DND-41 (cell line): Measurements from ENCODE around the gene PGM5.
"Not testable (repeated sequence)": the region's sequence is repeated elsewhere in the genome, so short reads cannot be mapped to it uniquely, and the experiment has no call there.

Source experiments
- EZH2 ChIP-seq: IDR thresholded peaks from 3 replicates; pipeline ENCODE4 v1.6.1; 2012; ENCODE audit warnings: borderline replicate concordance, low read depth, mild to moderate bottlenecking, moderate library complexity, low read length, inconsistent platforms; ENCODE audit not compliant: severe bottlenecking
- TF ChIP-seq, protein P1 (sequence below): IDR thresholded peaks from 2 replicates; pipeline ENCODE4 v1.5.1; 2012; ENCODE audit warnings: borderline replicate concordance, low read length, moderate library complexity, mild to moderate bottlenecking; ENCODE audit not compliant: poor library complexity, severe bottlenecking; ENCODE audit errors: extremely low read depth

DNA sequence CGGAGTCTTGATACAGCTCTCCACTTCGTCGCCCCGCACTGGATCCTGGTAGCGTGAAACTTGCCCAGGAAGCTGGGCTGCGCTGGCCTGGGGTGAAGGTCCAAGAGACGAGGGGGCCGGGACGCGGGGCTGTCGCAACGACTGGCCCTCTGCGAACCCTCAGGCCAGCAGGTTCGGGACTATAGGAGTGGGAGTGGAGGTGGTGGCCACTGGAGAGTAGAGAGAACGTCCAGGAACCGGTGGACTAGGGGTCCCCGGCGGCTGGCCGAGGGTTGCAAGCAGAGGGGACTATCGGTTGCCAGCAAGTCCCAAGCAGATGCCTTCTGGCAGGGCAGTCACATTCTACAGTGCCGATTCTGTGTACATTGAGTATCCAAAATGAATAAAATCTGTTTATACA lies 48.8 kb upstream of the PGM5 start:
- not testable (repeated sequence) for TF ChIP-seq EZH2
- TF ChIP-seq, protein P1, sequence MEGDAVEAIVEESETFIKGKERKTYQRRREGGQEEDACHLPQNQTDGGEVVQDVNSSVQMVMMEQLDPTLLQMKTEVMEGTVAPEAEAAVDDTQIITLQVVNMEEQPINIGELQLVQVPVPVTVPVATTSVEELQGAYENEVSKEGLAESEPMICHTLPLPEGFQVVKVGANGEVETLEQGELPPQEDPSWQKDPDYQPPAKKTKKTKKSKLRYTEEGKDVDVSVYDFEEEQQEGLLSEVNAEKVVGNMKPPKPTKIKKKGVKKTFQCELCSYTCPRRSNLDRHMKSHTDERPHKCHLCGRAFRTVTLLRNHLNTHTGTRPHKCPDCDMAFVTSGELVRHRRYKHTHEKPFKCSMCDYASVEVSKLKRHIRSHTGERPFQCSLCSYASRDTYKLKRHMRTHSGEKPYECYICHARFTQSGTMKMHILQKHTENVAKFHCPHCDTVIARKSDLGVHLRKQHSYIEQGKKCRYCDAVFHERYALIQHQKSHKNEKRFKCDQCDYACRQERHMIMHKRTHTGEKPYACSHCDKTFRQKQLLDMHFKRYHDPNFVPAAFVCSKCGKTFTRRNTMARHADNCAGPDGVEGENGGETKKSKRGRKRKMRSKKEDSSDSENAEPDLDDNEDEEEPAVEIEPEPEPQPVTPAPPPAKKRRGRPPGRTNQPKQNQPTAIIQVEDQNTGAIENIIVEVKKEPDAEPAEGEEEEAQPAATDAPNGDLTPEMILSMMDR: not testable (repeated sequence)
